Lower lobe of right lung (tissue), 2 donors: ENCODE measurements around the gene ZFHX3. TPM values are rescaled to one million over a fixed set of nuclear protein-coding genes. Genes with fewer than 3 reads are reported as not detected.

Experiments used
- ATAC-seq, 2 donors: fragments of 200-7000 bp; cut with Tn5 transposase; one replicate each; pipeline ENCODE4 v1.9.1; 2020 to 2022; ENCODE audit warnings: mild to moderate bottlenecking in 2 of 2, moderate library complexity in 2 of 2
- DNase-seq: peaks from one replicate; pipeline ENCODE4 v3.0.0-alpha.2; 2020
- H3K27ac ChIP-seq: fragments of 200-600 bp; one replicate; pipeline ENCODE4 v1.8.0; 2022
- H3K27me3 ChIP-seq: fragments of 200-600 bp; one replicate; pipeline ENCODE4 v1.8.0; 2022; ENCODE audit warnings: low read depth
- H3K36me3 ChIP-seq: fragments of 200-600 bp; one replicate; pipeline ENCODE4 v1.8.0; 2022; ENCODE audit warnings: mild to moderate bottlenecking
- H3K4me1 ChIP-seq: fragments of 200-600 bp; one replicate; pipeline ENCODE4 v1.8.0; 2022
- H3K4me3 ChIP-seq: fragments of 200-600 bp; one replicate; pipeline ENCODE4 v1.8.0; 2022; ENCODE audit warnings: mild to moderate bottlenecking
- H3K9me3 ChIP-seq: fragments of 200-600 bp; one replicate; pipeline ENCODE4 v1.8.0; 2022
- CTCF ChIP-seq: fragments of 200-600 bp; IDR thresholded peaks from one replicate; pipeline ENCODE4 v1.8.0; 2022; ENCODE audit warnings: antibody characterized with exemption, mild to moderate bottlenecking
- intact Hi-C: fragments of 100-400 bp; cut with DNase I; formaldehyde crosslinking; loops from one replicate; pipeline ENCODE4 v1.11.0; 2022
- total RNA-seq: library from RNA; stranded (reverse); fragmentation: NEBNext Ultra II Directional; extraction: Animal tissue kit (Norgen Biotek cat#: 25700); gene quantifications from one replicate; pipeline ENCODE4 v1.2.1, GENCODE V29; 2021
- donor health status: DM: no; HTN: yes; CAD: no; lungs with severe emphysema.

ZFHX3 gene
- total RNA-seq, 1 donor from 2014 or later = 29.3 TPM

- H3K36me3 ChIP-seq = no peaks in the 10 kb centered on the region
- no peaks in the 10 kb centered on the region for H3K9me3 ChIP-seq
- peaks cover 5% of the 10 kb centered on the region for H3K4me1 ChIP-seq
- peak overlapping the region; percentile 11 for H3K4me3 ChIP-seq
- no peak for DNase-seq
- no peak for TF ChIP-seq CTCF
- H3K27me3 ChIP-seq = no peaks in the 10 kb centered on the region
- intact Hi-C loops = no loop called here
- no peak for ATAC-seq
- H3K27ac ChIP-seq = no peak overlapping the region
Observed at GRCh38 chr16:72785886-72786285, 262.0 kb downstream of the ZFHX3 start.

DNA sequence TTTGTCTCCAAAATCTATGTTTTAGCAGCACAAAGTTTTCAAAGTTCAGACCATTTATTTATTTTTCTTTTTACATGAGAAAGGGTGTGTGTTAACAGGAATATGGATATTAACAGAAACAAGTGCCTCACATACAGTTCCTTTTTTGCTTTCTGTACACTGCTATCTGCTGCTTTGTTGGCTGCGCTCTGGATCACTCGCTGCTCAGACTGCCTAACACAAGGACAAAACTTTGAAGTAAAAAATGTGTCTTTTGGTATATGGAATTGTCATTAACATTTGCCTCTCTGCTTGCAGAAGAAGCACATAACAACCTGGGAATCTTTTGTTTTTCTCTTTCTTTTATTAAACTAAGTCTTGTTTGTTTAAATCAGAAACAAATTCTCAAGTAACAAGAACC, 262.8 kb downstream of the ZFHX3 start:
- ATAC-seq = no peak
- intact Hi-C loops = no loop called here
- no peaks in the 10 kb centered on the region for H3K36me3 ChIP-seq
- no peaks in the 10 kb centered on the region for H3K9me3 ChIP-seq
- H3K27ac ChIP-seq = no peak overlapping the region
- no peak overlapping the region for H3K4me3 ChIP-seq
- H3K27me3 ChIP-seq = no peaks in the 10 kb centered on the region
- H3K4me1 ChIP-seq = peaks cover 5% of the 10 kb centered on the region
- TF ChIP-seq CTCF = no peak
- DNase-seq = no peak

DNA sequence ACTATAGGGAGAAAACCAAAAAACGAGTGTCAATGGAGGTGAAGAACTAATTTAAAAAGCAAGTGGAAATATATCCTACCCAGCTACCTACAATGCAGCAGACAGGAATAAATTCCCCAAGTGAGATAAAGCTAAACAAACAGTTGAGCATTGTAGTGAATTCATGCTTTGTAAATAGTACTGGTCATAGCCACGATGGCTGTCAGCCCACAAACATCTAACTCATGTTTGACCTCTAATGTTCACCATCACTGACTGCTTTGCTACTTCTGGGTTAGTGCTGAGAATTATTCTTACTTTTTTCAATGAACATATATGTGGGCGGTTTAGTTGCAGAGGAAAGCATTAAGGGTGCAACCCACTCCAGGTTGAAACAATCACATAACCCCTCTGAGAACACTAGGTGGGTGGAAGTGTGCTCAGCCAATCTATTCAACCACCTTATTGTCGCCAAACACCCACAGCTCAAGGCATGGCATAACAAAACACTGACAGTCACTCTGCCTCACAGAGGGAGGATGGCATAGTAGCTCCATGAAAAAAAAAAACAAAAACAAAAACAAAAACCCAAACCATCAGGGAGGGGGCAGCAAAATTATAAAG, 264.1 kb downstream of the ZFHX3 start:
- DNase-seq = no peak
- TF ChIP-seq CTCF = no peak
- ATAC-seq = peak in 1 of 2 donors; percentile 13
- intact Hi-C loops = no loop called here
- Histone ChIP-seq H3K27ac (no peak overlapping the region), H3K27me3 (no peaks in the 10 kb centered on the region), H3K36me3 (no peaks in the 10 kb centered on the region), H3K9me3 (no peaks in the 10 kb centered on the region), H3K4me3 (no peak overlapping the region), H3K4me1 (peaks cover 5% of the 10 kb centered on the region)

DNA sequence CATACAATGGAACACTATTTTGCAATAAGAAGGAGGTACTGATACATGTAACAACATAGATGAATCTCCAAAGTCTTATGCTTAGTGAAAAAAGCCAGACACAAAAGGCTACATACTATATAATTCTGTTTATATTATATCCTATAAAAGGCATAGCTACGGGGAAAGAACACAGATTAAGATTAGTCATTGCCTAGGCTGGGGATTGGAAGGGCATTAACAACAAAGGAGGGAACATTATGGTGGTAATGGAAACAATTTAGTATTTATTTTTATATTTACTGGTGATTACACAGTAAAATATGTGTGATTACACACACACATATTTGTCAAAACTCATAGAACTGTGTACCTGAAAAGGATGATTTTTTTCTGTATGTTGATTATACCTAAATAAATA, 278.1 kb downstream of the ZFHX3 start:
- intact Hi-C loops = no loop called here
- Histone ChIP-seq H3K9me3 (no peaks in the 10 kb centered on the region), H3K36me3 (no peaks in the 10 kb centered on the region), H3K4me1 (no peaks in the 10 kb centered on the region), H3K27me3 (no peaks in the 10 kb centered on the region), H3K27ac (no peak overlapping the region), H3K4me3 (no peak overlapping the region)
- TF ChIP-seq CTCF = no peak
- no peak for DNase-seq
- no peak for ATAC-seq

DNA sequence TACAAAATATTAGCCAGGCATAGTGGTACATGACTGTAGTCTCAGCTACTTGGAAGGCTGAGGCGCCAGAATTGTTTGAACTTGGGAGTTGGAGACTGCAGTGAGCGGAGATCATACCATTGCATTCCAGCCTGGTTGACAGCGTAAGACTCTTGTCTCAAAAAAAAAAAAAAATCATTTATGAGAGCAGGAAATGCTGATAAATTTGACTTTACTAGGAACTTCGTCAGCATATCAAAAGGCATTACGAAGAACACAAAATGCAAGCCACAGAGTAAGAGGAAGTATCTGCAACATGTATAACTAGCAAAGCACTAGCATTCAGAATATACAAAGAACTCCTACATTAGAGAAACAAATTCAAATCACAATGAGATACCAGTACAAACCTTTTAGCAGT, 279.3 kb downstream of the ZFHX3 start:
- Histone ChIP-seq H3K27me3 (no peaks in the 10 kb centered on the region), H3K9me3 (no peaks in the 10 kb centered on the region), H3K4me3 (no peak overlapping the region), H3K36me3 (no peaks in the 10 kb centered on the region), H3K27ac (no peak overlapping the region), H3K4me1 (no peaks in the 10 kb centered on the region)
- no peak for DNase-seq
- ATAC-seq = no peak
- TF ChIP-seq CTCF = no peak
- intact Hi-C loops = no loop called here
